WTC11 (cell line): Measurements from ENCODE around the gene RAD21L1.

Source experiments
- JUN ChIP-seq: sonication (generic); formaldehyde crosslinking; IDR thresholded peaks from 2 replicates; pipeline ENCODE4 v1.8.0; 2023; ENCODE audit warnings: mild to moderate bottlenecking, missing genetic modification reagents
- ZNF138 ChIP-seq: sonication (generic); formaldehyde crosslinking; conservative IDR thresholded peaks from 2 replicates; pipeline ENCODE4 v1.8.1; 2022; ENCODE audit warnings: mild to moderate bottlenecking, moderate library complexity, missing genetic modification reagents
- TF ChIP-seq, protein P1 (sequence below): sonication (generic); formaldehyde crosslinking; IDR thresholded peaks from 2 replicates; pipeline ENCODE4 v1.8.0; 2022; ENCODE audit warnings: mild to moderate bottlenecking, missing genetic modification reagents
- TF ChIP-seq, protein P2 (sequence below): sonication (generic); formaldehyde crosslinking; IDR thresholded peaks from 2 replicates; pipeline ENCODE4 v1.8.1; 2023; ENCODE audit warnings: mild to moderate bottlenecking, missing genetic modification reagents
- TF ChIP-seq, protein P3 (sequence below): sonication (generic); formaldehyde crosslinking; IDR thresholded peaks from 2 replicates; pipeline ENCODE4 v1.8.1; 2023; ENCODE audit warnings: mild to moderate bottlenecking, missing genetic modification reagents
- TF ChIP-seq, protein P4 (sequence below): sonication (generic); formaldehyde crosslinking; IDR thresholded peaks from 2 replicates; pipeline ENCODE4 v1.8.1; 2023; ENCODE audit warnings: mild to moderate bottlenecking, missing genetic modification reagents, moderate library complexity
- TF ChIP-seq, protein P5 (sequence below): fragments of 200-600 bp; IDR thresholded peaks from 2 replicates; pipeline ENCODE4 v1.8.0; 2022; ENCODE audit warnings: antibody characterized with exemption
- TF ChIP-seq, protein P6 (sequence below): fragments of 250-450 bp; sonication (Bioruptor Pico); IDR thresholded peaks from 2 replicates; pipeline ENCODE4 v1.9.0; 2021; ENCODE audit warnings: moderate library complexity, mild to moderate bottlenecking, inconsistent platforms, borderline replicate concordance

DNA sequence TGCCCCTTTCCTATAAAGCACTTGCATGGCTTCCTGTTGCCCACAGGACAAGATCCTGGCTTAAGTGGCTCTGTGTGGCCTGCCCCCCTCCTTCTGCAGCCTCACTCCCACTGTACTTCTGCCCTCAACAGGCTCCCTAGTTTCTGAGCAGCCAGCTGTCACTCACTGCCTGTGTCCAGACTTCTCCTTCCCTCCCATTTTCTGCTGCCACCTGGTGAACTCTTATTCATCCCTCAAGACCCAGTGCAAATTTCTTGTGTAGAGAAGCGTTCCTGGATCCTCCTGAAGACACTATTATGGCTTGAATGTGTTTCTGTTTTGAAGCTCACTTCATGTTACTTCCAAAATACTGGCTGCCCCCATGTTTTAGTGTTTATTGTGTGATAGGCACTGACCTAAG is 66.8 kb downstream of the RAD21L1 start:
- TF ChIP-seq, protein P1, sequence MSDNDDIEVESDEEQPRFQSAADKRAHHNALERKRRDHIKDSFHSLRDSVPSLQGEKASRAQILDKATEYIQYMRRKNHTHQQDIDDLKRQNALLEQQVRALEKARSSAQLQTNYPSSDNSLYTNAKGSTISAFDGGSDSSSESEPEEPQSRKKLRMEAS (CRISPR knock-in tag): no peak
- TF ChIP-seq, protein P2, sequence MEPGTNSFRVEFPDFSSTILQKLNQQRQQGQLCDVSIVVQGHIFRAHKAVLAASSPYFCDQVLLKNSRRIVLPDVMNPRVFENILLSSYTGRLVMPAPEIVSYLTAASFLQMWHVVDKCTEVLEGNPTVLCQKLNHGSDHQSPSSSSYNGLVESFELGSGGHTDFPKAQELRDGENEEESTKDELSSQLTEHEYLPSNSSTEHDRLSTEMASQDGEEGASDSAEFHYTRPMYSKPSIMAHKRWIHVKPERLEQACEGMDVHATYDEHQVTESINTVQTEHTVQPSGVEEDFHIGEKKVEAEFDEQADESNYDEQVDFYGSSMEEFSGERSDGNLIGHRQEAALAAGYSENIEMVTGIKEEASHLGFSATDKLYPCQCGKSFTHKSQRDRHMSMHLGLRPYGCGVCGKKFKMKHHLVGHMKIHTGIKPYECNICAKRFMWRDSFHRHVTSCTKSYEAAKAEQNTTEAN (CRISPR knock-in tag): no peak
- TF ChIP-seq, protein P3, sequence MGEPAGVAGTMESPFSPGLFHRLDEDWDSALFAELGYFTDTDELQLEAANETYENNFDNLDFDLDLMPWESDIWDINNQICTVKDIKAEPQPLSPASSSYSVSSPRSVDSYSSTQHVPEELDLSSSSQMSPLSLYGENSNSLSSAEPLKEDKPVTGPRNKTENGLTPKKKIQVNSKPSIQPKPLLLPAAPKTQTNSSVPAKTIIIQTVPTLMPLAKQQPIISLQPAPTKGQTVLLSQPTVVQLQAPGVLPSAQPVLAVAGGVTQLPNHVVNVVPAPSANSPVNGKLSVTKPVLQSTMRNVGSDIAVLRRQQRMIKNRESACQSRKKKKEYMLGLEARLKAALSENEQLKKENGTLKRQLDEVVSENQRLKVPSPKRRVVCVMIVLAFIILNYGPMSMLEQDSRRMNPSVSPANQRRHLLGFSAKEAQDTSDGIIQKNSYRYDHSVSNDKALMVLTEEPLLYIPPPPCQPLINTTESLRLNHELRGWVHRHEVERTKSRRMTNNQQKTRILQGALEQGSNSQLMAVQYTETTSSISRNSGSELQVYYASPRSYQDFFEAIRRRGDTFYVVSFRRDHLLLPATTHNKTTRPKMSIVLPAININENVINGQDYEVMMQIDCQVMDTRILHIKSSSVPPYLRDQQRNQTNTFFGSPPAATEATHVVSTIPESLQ (CRISPR knock-in tag): no peak
- TF ChIP-seq, protein P4, sequence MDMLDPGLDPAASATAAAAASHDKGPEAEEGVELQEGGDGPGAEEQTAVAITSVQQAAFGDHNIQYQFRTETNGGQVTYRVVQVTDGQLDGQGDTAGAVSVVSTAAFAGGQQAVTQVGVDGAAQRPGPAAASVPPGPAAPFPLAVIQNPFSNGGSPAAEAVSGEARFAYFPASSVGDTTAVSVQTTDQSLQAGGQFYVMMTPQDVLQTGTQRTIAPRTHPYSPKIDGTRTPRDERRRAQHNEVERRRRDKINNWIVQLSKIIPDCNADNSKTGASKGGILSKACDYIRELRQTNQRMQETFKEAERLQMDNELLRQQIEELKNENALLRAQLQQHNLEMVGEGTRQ (CRISPR knock-in tag): no peak
- TF ChIP-seq, protein P5, sequence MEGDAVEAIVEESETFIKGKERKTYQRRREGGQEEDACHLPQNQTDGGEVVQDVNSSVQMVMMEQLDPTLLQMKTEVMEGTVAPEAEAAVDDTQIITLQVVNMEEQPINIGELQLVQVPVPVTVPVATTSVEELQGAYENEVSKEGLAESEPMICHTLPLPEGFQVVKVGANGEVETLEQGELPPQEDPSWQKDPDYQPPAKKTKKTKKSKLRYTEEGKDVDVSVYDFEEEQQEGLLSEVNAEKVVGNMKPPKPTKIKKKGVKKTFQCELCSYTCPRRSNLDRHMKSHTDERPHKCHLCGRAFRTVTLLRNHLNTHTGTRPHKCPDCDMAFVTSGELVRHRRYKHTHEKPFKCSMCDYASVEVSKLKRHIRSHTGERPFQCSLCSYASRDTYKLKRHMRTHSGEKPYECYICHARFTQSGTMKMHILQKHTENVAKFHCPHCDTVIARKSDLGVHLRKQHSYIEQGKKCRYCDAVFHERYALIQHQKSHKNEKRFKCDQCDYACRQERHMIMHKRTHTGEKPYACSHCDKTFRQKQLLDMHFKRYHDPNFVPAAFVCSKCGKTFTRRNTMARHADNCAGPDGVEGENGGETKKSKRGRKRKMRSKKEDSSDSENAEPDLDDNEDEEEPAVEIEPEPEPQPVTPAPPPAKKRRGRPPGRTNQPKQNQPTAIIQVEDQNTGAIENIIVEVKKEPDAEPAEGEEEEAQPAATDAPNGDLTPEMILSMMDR: no peak
- no peak for TF ChIP-seq ZNF138 (CRISPR knock-in tag)
- TF ChIP-seq, protein P6, sequence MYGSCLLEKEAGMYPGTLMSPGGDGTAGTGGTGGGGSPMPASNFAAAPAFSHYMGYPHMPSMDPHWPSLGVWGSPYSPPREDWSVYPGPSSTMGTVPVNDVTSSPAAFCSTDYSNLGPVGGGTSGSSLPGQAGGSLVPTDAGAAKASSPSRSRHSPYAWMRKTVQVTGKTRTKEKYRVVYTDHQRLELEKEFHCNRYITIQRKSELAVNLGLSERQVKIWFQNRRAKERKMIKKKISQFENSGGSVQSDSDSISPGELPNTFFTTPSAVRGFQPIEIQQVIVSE: no peak
- TF ChIP-seq JUN: no peak
